Lower leg skin (tissue), 4 donors: ENCODE data around the gene A4GALT. TPM values are rescaled to one million over a fixed set of nuclear protein-coding genes. Genes with fewer than 3 reads are reported as not detected.

Experiments used
- DNase-seq, 2 donors: peaks; one replicate each; pipeline ENCODE4 v3.0.0-alpha.2; 2019; ENCODE audit warnings: low spot score in 2 of 2
- H3K4me3 ChIP-seq: fragments of 200-600 bp; sonication (generic); 2 replicates; pipeline ENCODE4 v1.5.1; 2017; ENCODE audit warnings: mild to moderate bottlenecking, low read depth; ENCODE audit not compliant: poor library complexity, severe bottlenecking
- POLR2A ChIP-seq, 2 donors: fragments of 450-650 bp; IDR thresholded peaks; one replicate each; pipeline ENCODE4 v1.6.1; 2016 to 2017; ENCODE audit warnings: antibody characterized with exemption in 2 of 2, mild to moderate bottlenecking in 1 of 2, moderate library complexity in 1 of 2
- WGBS, 2 donors: methylation state at CpG; one replicate each; pipeline ENCODE4 v1.1.5; 2018; 5-methylcytosine and 5-hydroxymethylcytosine counted together
- intact Hi-C: fragments of 100-400 bp; cut with DNase I; formaldehyde crosslinking; loops from one replicate; pipeline ENCODE4 v1.15.0; 2023; ENCODE audit warnings: low total_unique reads
- total RNA-seq, 4 donors: library from RNA; depleted of rRNA; stranded (reverse); fragments of >200 nt; gene quantifications; one replicate each; pipeline ENCODE4 v1.1.0, GENCODE V29; 2016
- TF ChIP-seq, protein P1 (sequence below), 3 donors: fragments of 450-650 bp; IDR thresholded peaks; one replicate each; pipeline ENCODE4 v1.5.1; 2016; ENCODE audit warnings: antibody characterized with exemption in 3 of 3, mild to moderate bottlenecking in 3 of 3, moderate library complexity in 2 of 3

A4GALT gene
- total RNA-seq, 4 donors from 2014 or later: 4.5 to 20.1 (median 10.9) TPM

GRCh38 chr22:42702675-42703074 lies 18.0 kb downstream of the A4GALT start:
- TF ChIP-seq, protein P1, sequence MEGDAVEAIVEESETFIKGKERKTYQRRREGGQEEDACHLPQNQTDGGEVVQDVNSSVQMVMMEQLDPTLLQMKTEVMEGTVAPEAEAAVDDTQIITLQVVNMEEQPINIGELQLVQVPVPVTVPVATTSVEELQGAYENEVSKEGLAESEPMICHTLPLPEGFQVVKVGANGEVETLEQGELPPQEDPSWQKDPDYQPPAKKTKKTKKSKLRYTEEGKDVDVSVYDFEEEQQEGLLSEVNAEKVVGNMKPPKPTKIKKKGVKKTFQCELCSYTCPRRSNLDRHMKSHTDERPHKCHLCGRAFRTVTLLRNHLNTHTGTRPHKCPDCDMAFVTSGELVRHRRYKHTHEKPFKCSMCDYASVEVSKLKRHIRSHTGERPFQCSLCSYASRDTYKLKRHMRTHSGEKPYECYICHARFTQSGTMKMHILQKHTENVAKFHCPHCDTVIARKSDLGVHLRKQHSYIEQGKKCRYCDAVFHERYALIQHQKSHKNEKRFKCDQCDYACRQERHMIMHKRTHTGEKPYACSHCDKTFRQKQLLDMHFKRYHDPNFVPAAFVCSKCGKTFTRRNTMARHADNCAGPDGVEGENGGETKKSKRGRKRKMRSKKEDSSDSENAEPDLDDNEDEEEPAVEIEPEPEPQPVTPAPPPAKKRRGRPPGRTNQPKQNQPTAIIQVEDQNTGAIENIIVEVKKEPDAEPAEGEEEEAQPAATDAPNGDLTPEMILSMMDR (IDR thresholded peaks at IDR 0.05): no peak
- no peak for TF ChIP-seq POLR2A (IDR thresholded peaks at IDR 0.05)
- WGBS, 2 donors: 85 to 88% methylated on average over 5 to 13 of the region's 13 CpGs

DNA sequence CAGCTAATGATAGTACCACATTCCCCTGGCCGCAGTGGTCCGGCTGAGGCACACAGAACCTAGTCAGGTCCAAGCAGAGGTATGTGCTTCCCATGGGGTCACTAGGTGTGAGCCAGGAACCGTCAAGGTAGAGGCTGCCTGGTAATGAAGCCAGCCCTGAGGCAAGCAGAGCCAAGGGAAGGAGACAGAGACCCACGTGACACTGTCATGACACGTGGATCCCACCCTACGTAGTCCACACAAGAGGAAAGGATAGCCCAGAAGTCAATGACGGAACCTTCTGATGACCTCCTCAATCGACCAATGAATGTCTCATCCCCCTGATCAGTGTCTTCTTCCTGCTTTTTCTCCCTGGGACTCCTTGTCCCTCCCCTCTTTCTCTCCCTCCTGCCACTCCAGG lies 19.0 kb downstream of the A4GALT start:
- intact Hi-C loops: no loop called here
- WGBS, 2 donors: 85 to 90% methylated on average over 8 of the region's 8 CpGs
- no peak for DNase-seq
- TF ChIP-seq POLR2A (IDR thresholded peaks at IDR 0.05): no peak
- TF ChIP-seq, protein P1 (IDR thresholded peaks at IDR 0.05): no peak
- no peak overlapping the region for H3K4me3 ChIP-seq

More at GRCh38 chr22:42702675-42703074, 18.0 kb downstream of the A4GALT start:
- H3K4me3 ChIP-seq: no peak overlapping the region
- no peak for DNase-seq
- intact Hi-C loops: no loop called here

DNA sequence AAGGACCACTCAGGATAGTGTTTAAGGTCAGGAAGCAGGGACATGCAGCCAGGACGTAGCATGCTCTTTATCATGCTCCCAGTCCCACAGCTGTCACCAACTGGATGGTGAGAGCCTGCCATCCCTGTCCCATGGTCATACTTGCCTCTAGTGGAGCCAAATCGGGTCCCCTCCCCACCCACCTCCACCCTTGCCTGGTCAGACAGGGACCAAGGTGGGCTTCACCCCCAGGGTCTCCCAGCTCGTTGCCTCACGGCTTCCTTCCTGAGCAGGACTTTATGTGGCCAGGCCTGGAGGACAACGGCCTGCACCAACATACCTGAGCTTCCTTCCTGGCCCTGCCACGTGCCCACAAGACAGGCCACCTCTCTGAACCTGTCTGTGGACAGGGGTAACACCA lies 19.8 kb downstream of the A4GALT start:
- no peak for TF ChIP-seq POLR2A (IDR thresholded peaks at IDR 0.05)
- TF ChIP-seq, protein P1 (IDR thresholded peaks at IDR 0.05): no peak
- intact Hi-C loops: no loop called here
- no peak for DNase-seq
- H3K4me3 ChIP-seq: no peak overlapping the region
- 81 to 88% methylated on average over 6 of the region's 6 CpGs for WGBS, 2 donors

DNA sequence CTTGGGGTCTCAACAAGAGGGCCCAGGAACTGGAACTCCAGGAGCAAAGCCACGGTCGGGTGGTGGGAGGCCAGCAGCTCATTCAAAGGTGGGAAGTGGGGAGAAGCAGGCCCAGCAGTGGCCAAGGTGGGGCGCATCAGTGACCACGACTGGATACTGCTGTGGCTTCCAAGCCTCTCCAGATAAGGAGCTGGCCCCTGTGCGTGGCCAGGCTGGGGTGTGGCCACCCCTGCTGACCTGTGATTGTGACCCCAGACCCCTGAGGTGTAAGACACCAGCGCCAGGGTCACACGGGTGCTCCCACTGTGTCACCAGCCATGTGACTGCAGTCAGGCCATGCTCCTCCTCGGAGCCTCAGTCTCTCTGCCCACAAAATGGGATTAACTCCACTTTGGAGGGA lies 20.3 kb downstream of the A4GALT start:
- WGBS, 2 donors: 71 to 85% methylated on average over 4 to 8 of the region's 8 CpGs
- intact Hi-C loops: no loop called here
- no peak for DNase-seq
- TF ChIP-seq POLR2A (IDR thresholded peaks at IDR 0.05): no peak
- TF ChIP-seq, protein P1 (IDR thresholded peaks at IDR 0.05): no peak
- H3K4me3 ChIP-seq: no peak overlapping the region

GRCh38 chr22:42699976-42700352 lies 20.7 kb downstream of the A4GALT start:
- no peak overlapping the region for H3K4me3 ChIP-seq
- no peak for DNase-seq
- intact Hi-C loops: no loop called here
- TF ChIP-seq POLR2A (IDR thresholded peaks at IDR 0.05): no peak
- TF ChIP-seq, protein P1 (IDR thresholded peaks at IDR 0.05): no peak
- WGBS, 2 donors: 81 to 92% methylated on average over 12 of the region's 12 CpGs

- intact Hi-C loops: no loop called here
- no peak for DNase-seq
- 46 to 55% methylated on average over 17 of the region's 17 CpGs for WGBS, 2 donors
- no peak overlapping the region for H3K4me3 ChIP-seq
- no peak for TF ChIP-seq POLR2A (IDR thresholded peaks at IDR 0.05)
- TF ChIP-seq, protein P1 (IDR thresholded peaks at IDR 0.05): no peak
Observed at GRCh38 chr22:42699281-42699975, 21.2 kb downstream of the A4GALT start.
